AG04450 (cell line): ENCODE results near the gene PARP15. TPM values are rescaled to one million over a fixed set of nuclear protein-coding genes. Genes with fewer than 3 reads are reported as not detected.

Experiments
- CTCF ChIA-PET: fragments of 300-600, 350-600 bp; formaldehyde crosslinking; extraction: SDS; loops from one replicate; lab custom pipeline; 2022; ENCODE audit warnings: antibody characterized with exemption, inconsistent platforms; lab: Charles Lee
- POLR2A ChIA-PET: fragments of 350-600 bp; formaldehyde crosslinking; extraction: SDS; loops from one replicate; lab custom pipeline; 2021; ENCODE audit warnings: antibody characterized with exemption, inconsistent platforms; lab: Yijun Ruan, JAX
- DNase-seq: peaks from one replicate; pipeline ENCODE4 v3.0.0-alpha.2; 2011; ENCODE audit warnings: low read depth, low spot score
- H3K27ac ChIP-seq: one replicate; pipeline ENCODE4 v1.5.1; 2012; ENCODE audit warnings: low read depth, low read length, control low read depth
- H3K27me3 ChIP-seq: one replicate; pipeline ENCODE4 v1.6.0; 2012; ENCODE audit warnings: low read length; ENCODE audit not compliant: control insufficient read depth, insufficient read depth
- H3K4me3 ChIP-seq: 2 replicates; pipeline ENCODE4 v1.5.1; 2011; ENCODE audit warnings: mild to moderate bottlenecking, low read depth, low read length, control low read depth
- H3K9me3 ChIP-seq: 2 replicates; pipeline ENCODE4 v1.5.1; 2012; ENCODE audit warnings: low read length; ENCODE audit not compliant: control insufficient read depth, insufficient read depth
- polyA plus RNA-seq: library from polyadenylated mRNA; depleted of rRNA; stranded (reverse); fragments of >200 nt; gene quantifications from 2 replicates; pipeline ENCODE4 v1.2.3, GENCODE V29; 2011
- TF ChIP-seq, protein P1 (sequence below): IDR thresholded peaks from 2 replicates; pipeline ENCODE4 v1.5.1; 2011; ENCODE audit warnings: low read depth, low read length, control low read depth, inconsistent platforms

The PARP15 gene
- polyA plus RNA-seq, 1 experiment = 0.22 TPM

DNA sequence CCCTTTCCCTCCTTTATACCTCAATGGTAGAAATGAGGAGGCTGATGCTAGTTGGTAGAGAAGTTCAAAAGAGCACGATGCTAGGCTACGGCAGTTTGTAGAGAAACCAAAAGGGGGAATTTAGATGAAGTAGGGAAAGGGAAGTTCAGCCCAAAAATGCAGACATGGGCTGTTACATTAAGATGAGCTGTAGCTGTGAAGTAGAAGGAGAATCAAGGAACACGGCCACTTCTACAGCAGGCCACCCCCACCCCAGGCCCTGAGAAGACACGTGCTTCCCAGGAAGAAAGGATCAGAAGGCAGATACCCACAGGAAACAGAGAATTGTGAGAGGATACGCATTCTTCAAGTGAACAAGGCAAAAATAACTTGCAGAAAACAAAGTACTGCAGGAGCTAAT lies 101.1 kb downstream of the PARP15 start:
- POLR2A ChIA-PET = interaction anchor here (1.0 to 1.2 kb wide), 2 partner anchors 113 to 114 kb away, joined by 3 to 4 read pairs; partner anchors contain the start of genes DTX3L and PARP9
- H3K27ac ChIP-seq = no peak overlapping the region
- CTCF ChIA-PET = interaction anchor here (0.5 to 4.5 kb wide), 33 partner anchors 9 to 1132 kb away, joined by 3 to 129 read pairs (median 4); partner anchors contain the start of genes DTX3L, KPNA1, PARP9 and POLQ
- no peak overlapping the region for H3K4me3 ChIP-seq
- TF ChIP-seq, protein P1, sequence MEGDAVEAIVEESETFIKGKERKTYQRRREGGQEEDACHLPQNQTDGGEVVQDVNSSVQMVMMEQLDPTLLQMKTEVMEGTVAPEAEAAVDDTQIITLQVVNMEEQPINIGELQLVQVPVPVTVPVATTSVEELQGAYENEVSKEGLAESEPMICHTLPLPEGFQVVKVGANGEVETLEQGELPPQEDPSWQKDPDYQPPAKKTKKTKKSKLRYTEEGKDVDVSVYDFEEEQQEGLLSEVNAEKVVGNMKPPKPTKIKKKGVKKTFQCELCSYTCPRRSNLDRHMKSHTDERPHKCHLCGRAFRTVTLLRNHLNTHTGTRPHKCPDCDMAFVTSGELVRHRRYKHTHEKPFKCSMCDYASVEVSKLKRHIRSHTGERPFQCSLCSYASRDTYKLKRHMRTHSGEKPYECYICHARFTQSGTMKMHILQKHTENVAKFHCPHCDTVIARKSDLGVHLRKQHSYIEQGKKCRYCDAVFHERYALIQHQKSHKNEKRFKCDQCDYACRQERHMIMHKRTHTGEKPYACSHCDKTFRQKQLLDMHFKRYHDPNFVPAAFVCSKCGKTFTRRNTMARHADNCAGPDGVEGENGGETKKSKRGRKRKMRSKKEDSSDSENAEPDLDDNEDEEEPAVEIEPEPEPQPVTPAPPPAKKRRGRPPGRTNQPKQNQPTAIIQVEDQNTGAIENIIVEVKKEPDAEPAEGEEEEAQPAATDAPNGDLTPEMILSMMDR = no peak
- DNase-seq = no peak
- H3K27me3 ChIP-seq = no peaks in the 10 kb centered on the region
- no peaks in the 10 kb centered on the region; the same call in 1 of the 2 replicates for H3K9me3 ChIP-seq

DNA sequence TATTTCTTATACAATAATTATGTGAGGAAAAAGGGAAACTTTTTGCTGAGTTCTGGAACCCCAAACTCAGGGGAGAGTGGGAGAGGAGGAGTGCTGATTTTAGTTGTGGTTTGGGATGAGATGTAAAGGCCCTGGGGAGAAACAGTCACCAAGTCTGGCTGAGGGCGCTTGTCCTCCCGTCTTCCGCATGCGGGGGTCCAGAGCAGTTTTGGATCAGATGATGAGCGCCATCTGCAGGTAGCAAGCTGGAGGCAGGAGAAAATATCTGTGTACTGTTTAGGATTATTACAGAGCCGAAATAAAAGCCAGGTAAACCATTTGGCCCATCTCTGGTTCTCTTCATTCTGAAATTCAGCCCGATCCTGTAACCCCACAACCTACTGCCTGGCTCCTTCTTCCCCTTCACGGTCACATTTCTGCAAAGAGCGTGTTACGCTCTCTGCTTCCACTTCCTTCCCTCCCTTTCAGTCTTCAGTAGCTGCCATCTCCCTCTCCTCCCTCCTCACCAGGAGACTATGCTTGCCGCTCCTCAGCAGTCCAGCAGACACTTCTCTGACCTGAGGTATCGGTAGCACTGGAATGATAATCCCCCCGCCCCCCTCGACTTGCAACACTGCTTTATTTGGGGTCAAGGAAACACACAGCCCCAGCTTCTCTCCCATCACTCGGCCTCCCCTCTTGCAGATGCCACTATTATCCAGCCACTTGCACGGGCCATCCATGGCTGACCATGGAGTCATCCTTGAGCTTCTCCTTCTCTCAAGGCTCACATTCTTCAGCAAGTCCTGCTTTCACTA lies 101.8 kb downstream of the PARP15 start:
- TF ChIP-seq, protein P1 = peak; percentile 87
- Histone ChIP-seq H3K27ac (peak overlapping the region; percentile 34), H3K9me3 (no peaks in the 10 kb centered on the region; the same call in 1 of the 2 replicates), H3K27me3 (no peaks in the 10 kb centered on the region), H3K4me3 (peak overlapping the region; percentile 43)
- ChIA-PET POLR2A (interaction anchor here (1.0 to 1.2 kb wide), 2 partner anchors 113 to 115 kb away, joined by 3 to 4 read pairs; partner anchors contain the start of genes DTX3L and PARP9), CTCF (interaction anchor here (0.5 to 4.5 kb wide), 48 partner anchors 10 to 1133 kb away, joined by 3 to 129 read pairs (median 4); partner anchors contain the start of genes DTX3L, FAM162A, PARP9 and POLQ)
- peak; percentile 55 for DNase-seq

DNA sequence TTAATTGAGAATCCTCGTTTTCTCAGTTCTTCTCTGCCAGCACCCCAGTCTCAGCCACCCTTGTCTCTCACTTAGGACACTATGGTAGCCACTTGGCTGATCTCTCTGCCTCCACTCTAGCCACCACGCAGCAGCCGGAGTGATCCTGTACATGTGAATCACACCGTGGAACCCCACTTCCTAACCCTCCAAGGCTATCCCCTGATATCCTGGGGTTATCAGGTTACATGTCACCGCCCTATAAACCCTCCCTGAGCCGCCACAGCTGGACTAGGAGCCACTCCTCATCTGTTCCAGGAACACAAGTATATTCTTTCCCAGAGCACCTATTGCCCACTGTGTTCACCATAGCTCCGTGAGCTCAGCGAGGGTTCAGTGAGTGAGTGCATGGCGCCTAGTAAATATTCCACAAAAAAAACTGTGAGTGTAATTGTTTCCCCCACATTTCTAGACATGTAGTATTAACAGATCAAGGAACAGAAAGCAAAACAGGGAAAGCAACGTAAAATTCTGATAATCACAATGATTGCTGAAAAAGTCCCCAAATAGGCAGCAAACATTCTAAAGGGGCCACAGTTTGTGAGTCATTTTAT lies 102.5 kb downstream of the PARP15 start:
- ChIA-PET CTCF (interaction anchor here (0.5 to 4.5 kb wide), 35 partner anchors 11 to 1134 kb away, joined by 3 to 129 read pairs (median 5); partner anchors contain the start of genes DTX3L, FAM162A, PARP9 and POLQ), POLR2A (interaction anchor here (0.6 to 1.2 kb wide), 2 partner anchors 116 to 217 kb away, joined by 3 to 4 read pairs; partner anchors contain the start of genes DTX3L and PARP9)
- no peak for DNase-seq
- TF ChIP-seq, protein P1 = no peak
- Histone ChIP-seq H3K4me3 (peak overlapping the region; percentile 82), H3K9me3 (no peaks in the 10 kb centered on the region; the same call in 1 of the 2 replicates), H3K27ac (peak overlapping the region; percentile 87), H3K27me3 (no peaks in the 10 kb centered on the region)

DNA sequence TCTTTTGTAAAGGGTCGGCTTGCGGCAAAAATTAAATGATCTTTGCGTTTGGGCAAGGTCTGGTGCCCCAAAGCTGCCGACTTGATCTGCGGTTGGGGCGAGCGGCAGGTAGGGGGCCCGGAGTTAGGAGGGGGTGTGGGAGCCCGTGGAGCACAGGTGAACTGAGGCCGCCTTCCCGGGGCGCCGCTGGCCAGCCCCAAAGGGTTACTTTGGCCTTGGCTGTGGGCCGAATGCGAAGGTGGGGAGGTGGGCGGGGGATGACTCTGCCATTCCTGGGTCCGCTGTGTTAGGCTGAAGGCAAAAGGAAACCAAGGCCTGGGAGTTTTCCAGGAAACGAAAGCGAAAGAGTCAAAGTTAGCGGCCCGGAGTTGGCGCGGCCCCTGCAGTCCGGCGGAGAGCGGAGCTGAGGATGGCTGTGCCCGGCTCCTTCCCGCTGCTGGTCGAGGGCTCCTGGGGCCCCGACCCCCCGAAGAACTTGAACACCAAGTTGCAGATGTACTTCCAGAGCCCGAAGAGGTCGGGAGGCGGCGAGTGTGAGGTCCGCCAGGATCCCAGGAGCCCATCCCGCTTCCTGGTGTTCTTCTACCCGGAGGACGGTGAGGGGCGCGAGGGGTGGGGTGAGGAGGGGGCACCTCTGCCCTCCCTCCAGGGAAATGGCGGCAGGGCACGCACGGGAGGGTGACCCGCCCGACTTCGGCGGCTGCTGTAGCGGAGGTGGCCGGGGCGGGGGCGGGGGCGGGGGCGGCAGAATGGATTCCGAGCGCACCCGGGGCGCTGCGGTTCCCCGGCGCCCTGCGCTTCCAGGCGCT lies 103.2 kb downstream of the PARP15 start, which contains the start of gene PARP14:
TSS of gene PARP14 (plus strand) at position 365 of the 809 bp plus-strand sequence. CDS start at position 410, 45 bp downstream.
- DNase-seq = peak; percentile 43
- ChIA-PET CTCF (interaction anchor here (1.0 to 4.5 kb wide), 7 partner anchors 11 to 296 kb away, joined by 3 to 129 read pairs (median 14); partner anchors contain the start of gene FAM162A), POLR2A (interaction anchor here (0.6 kb wide), 1 partner anchor 218 kb away, joined by 3 read pairs; no protein-coding TSS in a partner anchor)
- H3K27me3 ChIP-seq = no peaks in the 10 kb centered on the region
- peak within 1 kb of the TSS; percentile 87 for H3K27ac ChIP-seq
- peak within 1 kb of the TSS; percentile 82 for H3K4me3 ChIP-seq
- no peaks in the 10 kb centered on the region; the same call in 1 of the 2 replicates for H3K9me3 ChIP-seq
- TF ChIP-seq, protein P1 = peak; percentile 23; the same call in 1 of the 2 replicates
